Dermis microvascular lymphatic vessel endothelial cell (primary cell): ENCODE measurements around the gene ACTR6. TPM values are rescaled to one million over a fixed set of nuclear protein-coding genes. Genes with fewer than 3 reads are reported as not detected.
"Not testable (repeated sequence)": the region's sequence is repeated elsewhere in the genome, so short reads cannot be mapped to it uniquely, and the experiment has no call there.

Experiments
- DNase-seq, 2 donors: peaks; one replicate each; pipeline versions ENCODE4 v3.0.0 to v3.0.0-alpha.2; 2010; ENCODE audit warnings: low read depth in 2 of 2
- total RNA-seq: library from RNA; depleted of rRNA; stranded (reverse); fragments of >200 nt; gene quantifications from 2 replicates; pipeline ENCODE4 v1.2.1, GENCODE V29; 2014

ACTR6 gene
- total RNA-seq, 1 donor from 2014 or later, result 9.8 TPM

- no peak for DNase-seq
Observed at GRCh38 chr12:100219328-100220109, 18.9 kb downstream of the ACTR6 start.

- DNase-seq, result no peak
Observed at GRCh38 chr12:100221523-100221922, 20.9 kb downstream of the ACTR6 start.

GRCh38 chr12:100222173-100222572, 21.6 kb downstream of the ACTR6 start:
- not testable (repeated sequence) for DNase-seq

- no peak for DNase-seq
Observed at GRCh38 chr12:100225491-100225890, 24.9 kb downstream of the ACTR6 start.

- peak in 1 of 2 donors; percentile 18 for DNase-seq
Observed at GRCh38 chr12:100229036-100229635, 28.5 kb downstream of the ACTR6 start.

- no peak for DNase-seq
Observed at GRCh38 chr12:100229876-100230275, 29.3 kb downstream of the ACTR6 start.

- not testable (repeated sequence) for DNase-seq
Observed at GRCh38 chr12:100231873-100232272, 31.3 kb downstream of the ACTR6 start.

- DNase-seq, result peak in 1 of 2 donors; percentile 13
Observed at GRCh38 chr12:100234166-100234565, 33.6 kb downstream of the ACTR6 start.

- peak; percentile 47 to 59 for DNase-seq
Observed at GRCh38 chr12:100234591-100235304, 34.1 kb downstream of the ACTR6 start.

GRCh38 chr12:100238801-100239200, 38.2 kb downstream of the ACTR6 start:
- DNase-seq, result no peak

GRCh38 chr12:100239589-100239988, 39.0 kb downstream of the ACTR6 start:
- DNase-seq, result no peak

GRCh38 chr12:100243137-100243536, 42.5 kb downstream of the ACTR6 start:
- no peak for DNase-seq

GRCh38 chr12:100247765-100248164, 47.1 kb downstream of the ACTR6 start:
- no peak for DNase-seq

GRCh38 chr12:100248886-100249285, 48.3 kb downstream of the ACTR6 start:
- no peak for DNase-seq

- DNase-seq, result no peak
Observed at GRCh38 chr12:100249941-100250340, 49.3 kb downstream of the ACTR6 start.

- no peak for DNase-seq
Observed at GRCh38 chr12:100251917-100252316, 51.3 kb downstream of the ACTR6 start.

GRCh38 chr12:100253437-100253836, 52.8 kb downstream of the ACTR6 start:
- no peak for DNase-seq

- no peak for DNase-seq
Observed at GRCh38 chr12:100254876-100255275, 54.3 kb downstream of the ACTR6 start.

- DNase-seq, result no peak
Observed at GRCh38 chr12:100258127-100258526, 57.5 kb downstream of the ACTR6 start.

GRCh38 chr12:100263131-100263530, 62.5 kb downstream of the ACTR6 start:
- DNase-seq, result no peak

- not testable (repeated sequence) for DNase-seq
Observed at GRCh38 chr12:100265107-100265506, 64.5 kb downstream of the ACTR6 start.
